Limb (tissue), 2 donors: Measurements from ENCODE around the gene FKBP2.
A peak's percentile ranks its signal among the peaks of the same experiment; 100 is the strongest.
"Not testable (repeated sequence)": the region's sequence is repeated elsewhere in the genome, so short reads cannot be mapped to it uniquely, and the experiment has no call there.

Source experiments
- DNase-seq, 2 donors: peaks; one replicate each; pipeline ENCODE4 v3.0.0-alpha.2; 2016; ENCODE audit errors: extremely low spot score in 2 of 2

FKBP2 gene

GRCh38 chr11:64233913-64234586, 6.8 kb upstream of the FKBP2 start, which contains the start of gene VEGFB:
VEGFB (plus strand) TSS chr11:64234584; CDS start chr11:64234834, 250 bp downstream.
- peak in 1 of 2 donors; percentile 83 for DNase-seq

DNA sequence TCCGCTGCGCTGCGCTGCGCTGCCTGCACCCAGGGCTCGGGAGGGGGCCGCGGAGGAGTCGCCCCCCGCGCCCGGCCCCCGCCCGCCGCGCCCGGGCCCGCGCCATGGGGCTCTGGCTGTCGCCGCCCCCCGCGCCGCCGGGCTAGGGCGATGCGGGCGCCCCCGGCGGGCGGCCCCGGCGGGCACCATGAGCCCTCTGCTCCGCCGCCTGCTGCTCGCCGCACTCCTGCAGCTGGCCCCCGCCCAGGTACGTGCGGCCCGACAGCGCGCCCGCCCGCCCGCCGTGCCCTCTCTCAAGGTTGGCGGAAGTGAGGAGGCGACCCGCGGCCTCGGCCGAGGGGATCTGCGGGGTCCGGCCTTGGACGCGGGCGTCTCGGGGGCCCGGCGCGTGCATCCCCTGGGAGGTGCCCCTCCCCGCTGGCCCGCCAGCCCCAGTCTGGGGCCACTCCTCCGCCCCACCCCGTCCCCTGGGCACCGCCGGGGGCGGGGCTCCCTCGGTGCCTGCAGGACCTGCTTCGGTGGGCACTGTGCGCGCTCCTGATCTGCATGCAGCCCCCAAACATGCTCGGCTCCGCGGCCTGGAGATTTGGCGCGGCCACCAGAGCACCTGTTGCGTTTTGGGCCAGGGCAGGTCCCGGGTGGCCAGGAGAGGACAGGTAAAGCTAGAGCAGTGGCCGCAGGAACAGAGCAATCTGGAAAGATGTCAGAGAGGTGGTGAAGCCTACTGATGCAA, 6.1 kb upstream of the FKBP2 start:
- DNase-seq = peak in 1 of 2 donors; percentile 71

GRCh38 chr11:64235437-64236161, 5.3 kb upstream of the FKBP2 start:
- no peak for DNase-seq

- no peak for DNase-seq
These were observed 3.4 kb upstream of the FKBP2 start for GRCh38 chr11:64237484-64237951.

DNA sequence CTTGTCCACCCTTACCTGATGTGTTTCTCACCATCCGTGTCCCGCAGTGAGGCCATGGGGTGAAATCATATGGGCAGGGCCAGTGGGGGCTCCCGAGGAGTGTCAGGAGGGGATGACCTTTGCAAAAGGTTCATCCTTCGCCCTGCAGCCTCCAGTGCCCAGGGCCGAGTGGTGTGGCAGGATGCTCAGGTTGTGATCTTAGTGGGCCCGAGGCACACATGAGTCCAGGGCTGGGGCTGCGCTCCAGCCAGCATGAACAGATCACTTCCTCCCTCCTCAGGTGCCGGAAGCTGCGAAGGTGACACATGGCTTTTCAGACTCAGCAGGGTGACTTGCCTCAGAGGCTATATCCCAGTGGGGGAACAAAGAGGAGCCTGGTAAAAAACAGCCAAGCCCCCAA, 2.8 kb upstream of the FKBP2 start:
- no peak for DNase-seq

- DNase-seq = no peak
These were observed 1.9 kb upstream of the FKBP2 start for GRCh38 chr11:64238999-64239398.

DNA sequence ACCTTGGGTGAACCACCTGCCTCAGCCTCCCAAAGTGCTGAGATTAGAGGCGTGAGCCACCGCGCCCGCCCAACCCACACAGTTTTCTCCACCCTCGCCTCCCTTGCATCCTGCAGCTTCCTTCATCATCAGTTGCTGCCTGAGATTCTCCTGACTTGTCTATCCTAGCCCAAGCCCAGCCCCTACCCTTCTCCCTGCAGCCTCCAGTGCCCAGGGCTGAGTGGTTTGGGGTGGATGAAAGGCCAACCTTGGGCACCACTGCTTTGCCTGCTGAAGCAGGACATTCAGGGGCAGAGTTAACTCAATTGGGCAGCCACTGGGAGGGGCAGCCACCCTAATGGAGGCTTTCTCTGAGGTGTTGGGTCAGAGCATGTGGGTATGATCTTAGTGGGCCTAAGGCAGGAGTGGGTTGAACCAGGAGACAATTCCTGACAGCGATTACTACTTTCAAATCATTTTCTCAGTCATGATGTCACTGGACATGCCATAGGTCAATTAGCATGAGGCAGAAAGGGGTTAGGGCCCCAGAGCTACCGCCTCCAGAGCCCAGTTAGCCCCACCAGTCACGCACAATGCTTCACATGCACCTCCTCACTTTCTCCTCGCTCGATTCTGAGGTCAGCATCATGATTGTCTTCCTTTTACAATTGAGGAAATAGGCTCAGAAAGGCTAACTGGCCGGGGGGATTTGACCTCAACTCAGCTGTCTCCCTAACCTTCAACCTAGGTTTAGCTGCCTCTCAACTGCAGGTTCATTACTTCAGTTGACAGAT, 1.0 kb upstream of the FKBP2 start:
- DNase-seq = no peak

DNA sequence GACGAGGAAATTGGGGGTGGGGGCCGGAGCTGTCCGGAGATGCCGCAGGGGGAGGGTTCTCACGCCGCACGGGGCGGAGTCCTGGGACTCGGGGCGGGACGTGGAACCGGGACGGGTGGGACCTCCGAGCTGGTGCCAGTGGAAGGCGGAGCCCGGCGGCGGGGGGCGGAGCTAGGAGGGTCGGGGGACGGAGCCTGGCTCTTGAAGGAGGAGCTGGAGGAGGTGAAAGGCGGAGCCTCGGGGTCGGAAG, 271 bp downstream of the FKBP2 start:
- DNase-seq = peak; percentile 100

- no peak for DNase-seq
These were observed 838 bp downstream of the FKBP2 start for GRCh38 chr11:64241491-64242374.

- DNase-seq = no peak
These were observed 2.5 kb downstream of the FKBP2 start for GRCh38 chr11:64243236-64243854.

- no peak for DNase-seq
These were observed 3.2 kb downstream of the FKBP2 start for GRCh38 chr11:64244107-64244506.

DNA sequence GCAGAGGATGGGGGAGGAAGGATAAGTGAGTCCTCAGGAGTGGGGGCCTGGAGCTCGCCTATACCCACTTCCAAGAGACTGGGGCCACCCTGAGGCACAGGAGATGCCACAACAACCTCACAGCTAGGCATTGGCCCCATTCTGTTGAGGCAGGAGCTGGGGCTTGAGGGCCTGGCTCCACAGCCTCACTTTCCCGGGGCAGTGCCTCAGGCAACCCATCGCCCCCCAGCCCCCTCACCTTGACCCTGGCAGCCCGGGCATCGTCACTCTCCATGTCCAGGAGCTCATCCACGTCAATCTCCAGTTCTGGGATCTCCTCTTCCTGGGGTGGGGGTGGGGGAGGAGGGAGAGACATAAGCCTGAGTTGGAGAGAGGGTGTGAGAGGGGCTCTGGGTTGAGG, 4.1 kb downstream of the FKBP2 start:
- DNase-seq = no peak

DNA sequence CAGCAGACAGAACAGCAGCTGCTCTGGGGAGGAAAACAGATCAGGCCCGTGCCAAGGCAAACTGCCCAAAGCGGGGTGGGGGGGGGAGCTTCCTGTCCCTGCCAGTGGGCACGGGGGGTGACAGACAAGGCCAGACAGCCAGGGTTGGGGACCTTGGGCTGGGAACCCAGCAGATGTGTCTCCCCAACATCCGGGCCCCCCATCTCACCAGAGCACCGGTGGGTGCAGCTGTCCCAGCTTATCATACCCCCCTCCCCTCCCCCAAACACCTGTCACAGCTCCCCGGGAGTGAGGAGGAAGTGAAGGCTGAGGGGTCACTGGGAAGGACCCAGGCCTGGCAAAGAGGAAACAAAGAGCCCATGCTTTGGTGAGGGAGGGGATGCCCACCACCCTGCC, 4.5 kb downstream of the FKBP2 start:
- peak in 1 of 2 donors; percentile 67 for DNase-seq

DNA sequence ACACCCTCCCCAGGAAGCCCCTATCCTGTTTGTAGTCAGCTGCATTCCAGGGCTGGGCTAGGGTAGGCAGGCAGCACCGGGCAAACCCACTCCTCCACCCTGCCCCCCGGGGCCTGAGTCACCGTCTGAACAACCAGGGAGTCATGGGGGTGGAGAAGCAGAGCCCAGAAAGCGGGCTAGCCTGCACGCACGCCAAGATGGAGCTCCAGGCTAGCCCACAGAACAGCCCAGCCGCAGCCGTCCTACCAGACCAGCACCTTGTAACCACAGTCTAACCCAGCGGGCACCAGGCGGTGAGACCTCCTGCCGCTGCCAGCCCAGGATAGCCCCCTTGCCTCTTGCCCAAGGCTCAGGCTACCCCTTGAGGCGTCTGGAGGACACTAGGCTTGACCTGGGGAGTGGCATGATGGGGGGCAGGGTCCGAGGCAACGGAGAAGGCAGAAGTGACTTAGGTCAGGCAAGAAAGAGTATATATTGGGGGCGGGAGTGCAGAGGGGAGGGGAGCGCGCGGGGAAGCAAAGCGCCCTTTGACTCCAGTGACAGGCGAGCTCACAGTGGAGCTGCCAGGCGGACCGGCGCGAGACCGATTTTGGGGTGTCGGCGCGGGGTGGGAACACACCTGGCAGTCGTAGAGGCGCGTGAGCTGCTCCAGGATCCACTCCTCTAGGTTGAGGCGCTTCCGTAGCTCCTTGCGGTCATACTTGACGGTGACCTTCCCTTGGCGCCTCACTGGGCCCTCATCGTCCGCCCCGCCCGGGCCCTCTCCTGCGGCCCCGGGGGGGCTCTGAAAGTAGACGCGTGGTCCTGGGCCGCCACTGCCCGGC, 5.1 kb downstream of the FKBP2 start:
- DNase-seq = peak; percentile 43 to 74

DNA sequence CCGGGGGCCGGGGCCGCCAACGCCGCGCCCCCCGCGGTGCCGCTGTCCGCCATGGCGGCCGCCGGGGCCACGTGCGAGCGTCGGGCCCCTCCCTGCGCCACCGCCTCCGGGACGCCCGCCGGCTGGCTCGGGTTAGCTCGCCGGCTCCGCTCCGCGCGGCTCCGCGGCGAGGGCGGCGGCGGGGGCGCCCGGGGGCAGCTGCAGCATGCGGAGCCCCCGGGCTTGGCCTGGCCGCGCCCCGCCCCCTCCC, 5.7 kb downstream of the FKBP2 start:
- DNase-seq = not testable (repeated sequence)

GRCh38 chr11:64246871-64247728, 6.2 kb downstream of the FKBP2 start, which contains the start of gene PPP1R14B:
PPP1R14B (minus strand) TSS chr11:64246943; CDS start chr11:64246673, 270 bp downstream.
- DNase-seq = peak; percentile 88 to 92

DNA sequence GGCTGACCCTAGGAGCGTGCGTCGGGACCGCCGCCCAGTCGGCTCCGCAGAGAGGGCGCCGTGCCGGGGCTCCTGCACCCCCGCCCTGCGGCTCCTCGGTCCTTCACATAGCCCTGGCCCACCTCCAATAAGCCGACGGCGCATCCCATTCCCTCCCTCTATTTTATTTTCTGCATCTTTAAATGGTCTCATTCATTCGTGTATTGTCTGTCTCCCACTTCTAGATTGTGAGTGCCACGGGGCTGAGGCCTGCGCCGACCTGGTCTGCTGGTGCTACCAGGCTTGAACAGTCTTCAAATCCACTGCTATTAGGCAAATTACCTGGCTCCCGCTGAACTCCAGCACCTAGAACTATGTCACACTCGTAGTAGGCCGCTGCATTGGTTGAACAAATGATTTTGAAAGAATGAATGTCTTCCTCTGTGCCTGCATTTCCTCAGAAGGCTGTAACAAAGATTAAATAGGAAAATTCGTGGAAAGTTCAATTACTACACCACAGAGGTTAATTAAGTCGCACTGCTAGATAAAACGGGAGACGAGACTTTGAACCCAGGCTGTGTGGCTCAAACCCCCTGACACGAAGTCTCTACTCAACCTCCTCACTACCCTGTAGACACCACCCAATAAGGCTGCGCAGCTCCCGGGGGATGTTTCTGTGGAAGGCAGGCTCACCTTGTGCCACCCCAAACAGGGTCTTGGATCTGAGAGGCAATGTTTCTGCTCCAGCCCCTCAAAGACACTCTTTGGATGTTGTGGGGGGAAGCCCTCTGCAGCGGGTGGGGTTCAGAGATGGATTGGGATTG, 7.0 kb downstream of the FKBP2 start:
- no peak for DNase-seq

- no peak for DNase-seq
These were observed 7.7 kb downstream of the FKBP2 start for GRCh38 chr11:64248578-64248977.
